ENCODE measurements around the gene DEK. TPM values are rescaled to one million over a fixed set of nuclear protein-coding genes. Genes with fewer than 3 reads are reported as not detected.
"Not testable (repeated sequence)": the region's sequence is repeated elsewhere in the genome, so short reads cannot be mapped to it uniquely, and the experiment has no call there.

DEK gene
- total RNA-seq, 1 donor from 2014 or later = 39.9 TPM

- Histone ChIP-seq H3K9me3 (ENCODE audit: insufficient read depth, low read depth, low read length) (no peaks in the 10 kb centered on the region), H3K4me2 (ENCODE audit: low read length) (no peak overlapping the region), H4K20me1 (ENCODE audit: insufficient read depth, low read length) (peaks cover 6% of the 10 kb centered on the region), H3K79me2 (ENCODE audit: insufficient read depth, low read length) (peaks cover 26% of the 10 kb centered on the region), H2AFZ (ENCODE audit: low read depth, low read length) (no peak overlapping the region), H3K27ac (ENCODE audit: low read depth, low read length) (no peak overlapping the region), H3K4me1 (ENCODE audit: insufficient read depth, low read length) (no peaks in the 10 kb centered on the region), H3K27me3 (ENCODE audit: insufficient read depth, low read length) (no peaks in the 10 kb centered on the region), H3K36me3 (ENCODE audit: insufficient read depth, low read length) (peaks cover 10% of the 10 kb centered on the region), H3K9ac (ENCODE audit: low read length) (no peak overlapping the region), H3K4me3 (ENCODE audit: insufficient read depth, low read depth, low read length) (no peak overlapping the region)
- Mint-ChIP-seq H3K27me3 (ENCODE audit: low read depth, unreplicated experiment) (no peaks in the 10 kb centered on the region), H3K27ac (ENCODE audit: unreplicated experiment) (no peak overlapping the region), H3K4me3 (ENCODE audit: unreplicated experiment) (no peak overlapping the region), H3K36me3 (ENCODE audit: low read depth, unreplicated experiment) (peaks cover 45% of the 10 kb centered on the region), H3K9me3 (ENCODE audit: unreplicated experiment) (peaks cover 35% of the 10 kb centered on the region), H3K4me1 (ENCODE audit: low read depth, unreplicated experiment) (no peaks in the 10 kb centered on the region)
- TF ChIP-seq CTCF (IDR thresholded peaks at IDR 0.05; ENCODE audit: insufficient read depth, low read depth, low read length) (no peak), EZH2 (IDR thresholded peaks at IDR 0.05; ENCODE audit: insufficient read depth, low read length) (no peak)
- no peak for DNase-seq (ENCODE audit: low read depth)
- no peak for FAIRE-seq
These were observed 29.8 kb downstream of the DEK start for GRCh38 chr6:18234564-18234963.

- H4K20me1 ChIP-seq (ENCODE audit: insufficient read depth, low read length); H3K27ac ChIP-seq (ENCODE audit: low read depth, low read length); H3K27me3 ChIP-seq (ENCODE audit: insufficient read depth, low read length); H3K4me3 Mint-ChIP-seq (ENCODE audit: unreplicated experiment); H3K9me3 ChIP-seq (ENCODE audit: insufficient read depth, low read depth, low read length); H3K9ac ChIP-seq (ENCODE audit: low read length); H3K4me1 ChIP-seq (ENCODE audit: insufficient read depth, low read length); H2AFZ ChIP-seq (ENCODE audit: low read depth, low read length); H3K27ac Mint-ChIP-seq (ENCODE audit: unreplicated experiment); H3K4me1 Mint-ChIP-seq (ENCODE audit: low read depth, unreplicated experiment); H3K4me2 ChIP-seq (ENCODE audit: low read length); H3K4me3 ChIP-seq (ENCODE audit: insufficient read depth, low read depth, low read length); H3K27me3 Mint-ChIP-seq (ENCODE audit: low read depth, unreplicated experiment); FAIRE-seq; DNase-seq (ENCODE audit: low read depth): not testable (repeated sequence)
- Histone ChIP-seq H3K79me2 (ENCODE audit: insufficient read depth, low read length) (peaks cover 22% of the 10 kb centered on the region), H3K36me3 (ENCODE audit: insufficient read depth, low read length) (peaks cover 10% of the 10 kb centered on the region)
- peaks cover 53% of the 10 kb centered on the region for H3K36me3 Mint-ChIP-seq (ENCODE audit: low read depth, unreplicated experiment)
- peaks cover 40% of the 10 kb centered on the region for H3K9me3 Mint-ChIP-seq (ENCODE audit: unreplicated experiment)
These were observed 30.6 kb downstream of the DEK start for GRCh38 chr6:18233770-18234169.

GRCh38 chr6:18231856-18232255, 32.5 kb downstream of the DEK start:
- peaks cover 21% of the 10 kb centered on the region for H3K79me2 ChIP-seq (ENCODE audit: insufficient read depth, low read length)
- not testable (repeated sequence) for H3K9me3 ChIP-seq (ENCODE audit: insufficient read depth, low read depth, low read length)

DNA sequence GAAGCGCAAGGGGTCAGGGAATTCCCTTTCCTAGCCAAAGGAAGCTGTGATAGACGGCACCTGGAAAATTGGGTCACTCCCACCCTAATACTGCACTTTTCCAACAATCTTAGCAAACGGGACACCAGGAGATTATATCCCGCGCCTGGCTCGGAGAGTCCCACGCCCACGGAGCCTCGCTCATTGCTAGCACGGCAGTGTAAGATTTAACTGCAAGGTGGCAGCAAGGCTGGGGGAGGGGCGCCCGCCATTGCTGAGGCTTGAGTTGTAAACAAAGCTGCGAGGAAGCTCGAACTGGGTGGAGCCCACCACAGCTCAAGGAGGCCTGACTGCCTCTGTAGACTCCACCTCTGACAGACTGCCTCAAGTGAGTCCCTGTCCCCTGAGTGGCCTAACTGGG, 35.7 kb downstream of the DEK start:
- H3K27me3 Mint-ChIP-seq (ENCODE audit: low read depth, unreplicated experiment); H3K4me2 ChIP-seq (ENCODE audit: low read length); H3K4me1 ChIP-seq (ENCODE audit: insufficient read depth, low read length); H3K27ac Mint-ChIP-seq (ENCODE audit: unreplicated experiment); H2AFZ ChIP-seq (ENCODE audit: low read depth, low read length); DNase-seq (ENCODE audit: low read depth); H3K9ac ChIP-seq (ENCODE audit: low read length); H3K9me3 ChIP-seq (ENCODE audit: insufficient read depth, low read depth, low read length); FAIRE-seq; H3K27ac ChIP-seq (ENCODE audit: low read depth, low read length); H3K27me3 ChIP-seq (ENCODE audit: insufficient read depth, low read length); H4K20me1 ChIP-seq (ENCODE audit: insufficient read depth, low read length); H3K4me3 Mint-ChIP-seq (ENCODE audit: unreplicated experiment); H3K4me3 ChIP-seq (ENCODE audit: insufficient read depth, low read depth, low read length): not testable (repeated sequence)
- peaks cover 24% of the 10 kb centered on the region for H3K36me3 ChIP-seq (ENCODE audit: insufficient read depth, low read length)
- H3K79me2 ChIP-seq (ENCODE audit: insufficient read depth, low read length) = peaks cover 15% of the 10 kb centered on the region
- H3K36me3 Mint-ChIP-seq (ENCODE audit: low read depth, unreplicated experiment) = peaks cover 59% of the 10 kb centered on the region
- peaks cover 18% of the 10 kb centered on the region for H3K4me1 Mint-ChIP-seq (ENCODE audit: low read depth, unreplicated experiment)
- H3K9me3 Mint-ChIP-seq (ENCODE audit: unreplicated experiment) = peaks cover 37% of the 10 kb centered on the region

More at GRCh38 chr6:18231856-18232255, 32.5 kb downstream of the DEK start:
- not testable (repeated sequence) for H3K4me1 Mint-ChIP-seq (ENCODE audit: low read depth, unreplicated experiment); H3K9ac ChIP-seq (ENCODE audit: low read length); DNase-seq (ENCODE audit: low read depth); FAIRE-seq; H2AFZ ChIP-seq (ENCODE audit: low read depth, low read length); H4K20me1 ChIP-seq (ENCODE audit: insufficient read depth, low read length); H3K4me3 Mint-ChIP-seq (ENCODE audit: unreplicated experiment); H3K4me1 ChIP-seq (ENCODE audit: insufficient read depth, low read length); H3K27ac Mint-ChIP-seq (ENCODE audit: unreplicated experiment); H3K27ac ChIP-seq (ENCODE audit: low read depth, low read length); H3K4me2 ChIP-seq (ENCODE audit: low read length); H3K4me3 ChIP-seq (ENCODE audit: insufficient read depth, low read depth, low read length); H3K27me3 ChIP-seq (ENCODE audit: insufficient read depth, low read length); H3K27me3 Mint-ChIP-seq (ENCODE audit: low read depth, unreplicated experiment)
- Mint-ChIP-seq H3K9me3 (ENCODE audit: unreplicated experiment) (peaks cover 42% of the 10 kb centered on the region), H3K36me3 (ENCODE audit: low read depth, unreplicated experiment) (peaks cover 70% of the 10 kb centered on the region)
- peaks cover 14% of the 10 kb centered on the region for H3K36me3 ChIP-seq (ENCODE audit: insufficient read depth, low read length)

DNA sequence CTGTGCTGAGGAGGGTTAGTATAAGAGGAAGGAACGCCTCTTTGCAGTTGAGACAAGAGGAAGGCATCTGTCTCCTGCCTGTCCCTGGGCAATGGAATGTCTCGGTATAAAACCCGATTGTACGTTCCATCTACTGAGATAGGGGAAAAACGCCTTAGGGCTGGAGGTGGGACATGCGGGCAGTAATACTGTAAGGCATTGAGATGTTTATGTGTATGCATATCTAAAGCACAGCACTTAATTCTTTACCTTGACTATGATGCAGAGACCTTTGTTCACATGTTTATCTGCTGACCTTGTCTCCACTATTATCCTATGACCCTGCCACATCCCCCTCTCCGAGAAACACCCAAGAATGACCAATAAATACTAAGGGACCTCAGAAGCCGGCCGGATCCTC, 37.2 kb downstream of the DEK start:
- H4K20me1 ChIP-seq (ENCODE audit: insufficient read depth, low read length); H3K9me3 ChIP-seq (ENCODE audit: insufficient read depth, low read depth, low read length); H3K9ac ChIP-seq (ENCODE audit: low read length); H3K27ac ChIP-seq (ENCODE audit: low read depth, low read length); H3K4me1 ChIP-seq (ENCODE audit: insufficient read depth, low read length); H3K4me2 ChIP-seq (ENCODE audit: low read length); FAIRE-seq; DNase-seq (ENCODE audit: low read depth); H3K4me3 ChIP-seq (ENCODE audit: insufficient read depth, low read depth, low read length); H3K27me3 Mint-ChIP-seq (ENCODE audit: low read depth, unreplicated experiment); H3K27me3 ChIP-seq (ENCODE audit: insufficient read depth, low read length); H2AFZ ChIP-seq (ENCODE audit: low read depth, low read length); H3K4me3 Mint-ChIP-seq (ENCODE audit: unreplicated experiment): not testable (repeated sequence)
- Mint-ChIP-seq H3K4me1 (ENCODE audit: low read depth, unreplicated experiment) (peaks cover 26% of the 10 kb centered on the region), H3K27ac (ENCODE audit: unreplicated experiment) (peak overlapping the region; percentile 87), H3K9me3 (ENCODE audit: unreplicated experiment) (peaks cover 28% of the 10 kb centered on the region), H3K36me3 (ENCODE audit: low read depth, unreplicated experiment) (peaks cover 49% of the 10 kb centered on the region)
- peaks cover 11% of the 10 kb centered on the region for H3K79me2 ChIP-seq (ENCODE audit: insufficient read depth, low read length)
- peaks cover 29% of the 10 kb centered on the region for H3K36me3 ChIP-seq (ENCODE audit: insufficient read depth, low read length)

Measured in astrocyte (in vitro differentiated cells and primary cell).